ENCODE data around the gene MMP1. TPM values are rescaled to one million over a fixed set of nuclear protein-coding genes. Genes with fewer than 3 reads are reported as not detected.

MMP1 gene
- total RNA-seq, 1 experiment from 2014 or later = 0.03 TPM

- Histone ChIP-seq H3K4me3 (ENCODE audit: insufficient read depth, low read depth, low read length) (no peak overlapping the region), H3K36me3 (replicated peaks; ENCODE audit: control insufficient read depth, insufficient read depth, low read length) (no peaks in the 10 kb centered on the region), H3K27me3 (ENCODE audit: control insufficient read depth, insufficient read depth, low read length) (no peaks in the 10 kb centered on the region)
- DNase-seq = no peak
Observed at GRCh38 chr11:102791271-102792036, 6.5 kb downstream of the MMP1 start.

GRCh38 chr11:102788334-102788995, 9.5 kb downstream of the MMP1 start:
- Histone ChIP-seq H3K27me3 (ENCODE audit: control insufficient read depth, insufficient read depth, low read length) (no peaks in the 10 kb centered on the region), H3K4me3 (ENCODE audit: insufficient read depth, low read depth, low read length) (no peak overlapping the region), H3K36me3 (replicated peaks; ENCODE audit: control insufficient read depth, insufficient read depth, low read length) (no peaks in the 10 kb centered on the region)
- DNase-seq = no peak

GRCh38 chr11:102784380-102784779, 13.6 kb downstream of the MMP1 start:
- Histone ChIP-seq H3K36me3 (replicated peaks; ENCODE audit: control insufficient read depth, insufficient read depth, low read length) (no peaks in the 10 kb centered on the region), H3K4me3 (ENCODE audit: insufficient read depth, low read depth, low read length) (no peak overlapping the region), H3K27me3 (ENCODE audit: control insufficient read depth, insufficient read depth, low read length) (no peaks in the 10 kb centered on the region)
- DNase-seq = no peak

- no peak for DNase-seq
- Histone ChIP-seq H3K36me3 (replicated peaks; ENCODE audit: control insufficient read depth, insufficient read depth, low read length) (no peaks in the 10 kb centered on the region), H3K27me3 (ENCODE audit: control insufficient read depth, insufficient read depth, low read length) (no peaks in the 10 kb centered on the region), H3K4me3 (ENCODE audit: insufficient read depth, low read depth, low read length) (no peak overlapping the region)
Observed at GRCh38 chr11:102783720-102784119, 14.2 kb downstream of the MMP1 start.

- DNase-seq = no peak
- H3K27me3 ChIP-seq (ENCODE audit: control insufficient read depth, insufficient read depth, low read length) = no peaks in the 10 kb centered on the region
- no peaks in the 10 kb centered on the region for H3K36me3 ChIP-seq (replicated peaks; ENCODE audit: control insufficient read depth, insufficient read depth, low read length)
- H3K4me3 ChIP-seq (ENCODE audit: insufficient read depth, low read depth, low read length) = no peak overlapping the region
Observed at GRCh38 chr11:102783016-102783415, 14.9 kb downstream of the MMP1 start.

- Histone ChIP-seq H3K27me3 (ENCODE audit: control insufficient read depth, insufficient read depth, low read length) (no peaks in the 10 kb centered on the region), H3K36me3 (replicated peaks; ENCODE audit: control insufficient read depth, insufficient read depth, low read length) (no peaks in the 10 kb centered on the region), H3K4me3 (ENCODE audit: insufficient read depth, low read depth, low read length) (no peak overlapping the region)
- DNase-seq = no peak
Observed at GRCh38 chr11:102781676-102782075, 16.3 kb downstream of the MMP1 start.

GRCh38 chr11:102780491-102780918, 17.5 kb downstream of the MMP1 start, which contains the start of gene MMP10:
TSS of gene MMP10 (minus strand) at chr11:102780628. CDS start at chr11:102780591, 37 bp downstream.
- Histone ChIP-seq H3K4me3 (ENCODE audit: insufficient read depth, low read depth, low read length) (no peak within 1 kb of the TSS), H3K27me3 (ENCODE audit: control insufficient read depth, insufficient read depth, low read length) (no peaks in the 10 kb centered on the region), H3K36me3 (replicated peaks; ENCODE audit: control insufficient read depth, insufficient read depth, low read length) (no peaks in the 10 kb centered on the region)
- peak; percentile 61 for DNase-seq

- Histone ChIP-seq H3K4me3 (ENCODE audit: insufficient read depth, low read depth, low read length) (no peak overlapping the region), H3K36me3 (replicated peaks; ENCODE audit: control insufficient read depth, insufficient read depth, low read length) (no peaks in the 10 kb centered on the region), H3K27me3 (ENCODE audit: control insufficient read depth, insufficient read depth, low read length) (no peaks in the 10 kb centered on the region)
- DNase-seq = no peak
Observed at GRCh38 chr11:102776454-102776853, 21.5 kb downstream of the MMP1 start.

GRCh38 chr11:102773386-102773785, 24.6 kb downstream of the MMP1 start:
- no peak overlapping the region for H3K4me3 ChIP-seq (ENCODE audit: insufficient read depth, low read depth, low read length)
- no peaks in the 10 kb centered on the region for H3K36me3 ChIP-seq (replicated peaks; ENCODE audit: control insufficient read depth, insufficient read depth, low read length)
- DNase-seq = no peak
- no peaks in the 10 kb centered on the region for H3K27me3 ChIP-seq (ENCODE audit: control insufficient read depth, insufficient read depth, low read length)

- no peaks in the 10 kb centered on the region for H3K36me3 ChIP-seq (replicated peaks; ENCODE audit: control insufficient read depth, insufficient read depth, low read length)
- no peak overlapping the region for H3K4me3 ChIP-seq (ENCODE audit: insufficient read depth, low read depth, low read length)
- DNase-seq = peak; percentile 13
- H3K27me3 ChIP-seq (ENCODE audit: control insufficient read depth, insufficient read depth, low read length) = no peaks in the 10 kb centered on the region
Observed at GRCh38 chr11:102771351-102771750, 26.6 kb downstream of the MMP1 start.

GRCh38 chr11:102770191-102770590, 27.8 kb downstream of the MMP1 start:
- Histone ChIP-seq H3K36me3 (replicated peaks; ENCODE audit: control insufficient read depth, insufficient read depth, low read length) (no peaks in the 10 kb centered on the region), H3K4me3 (ENCODE audit: insufficient read depth, low read depth, low read length) (no peak overlapping the region), H3K27me3 (ENCODE audit: control insufficient read depth, insufficient read depth, low read length) (no peaks in the 10 kb centered on the region)
- DNase-seq = no peak

- Histone ChIP-seq H3K4me3 (ENCODE audit: insufficient read depth, low read depth, low read length) (no peak overlapping the region), H3K36me3 (replicated peaks; ENCODE audit: control insufficient read depth, insufficient read depth, low read length) (no peaks in the 10 kb centered on the region), H3K27me3 (ENCODE audit: control insufficient read depth, insufficient read depth, low read length) (no peaks in the 10 kb centered on the region)
- DNase-seq = no peak
Observed at GRCh38 chr11:102767800-102768199, 30.2 kb downstream of the MMP1 start.

- Histone ChIP-seq H3K4me3 (ENCODE audit: insufficient read depth, low read depth, low read length) (no peak overlapping the region), H3K27me3 (ENCODE audit: control insufficient read depth, insufficient read depth, low read length) (no peaks in the 10 kb centered on the region), H3K36me3 (replicated peaks; ENCODE audit: control insufficient read depth, insufficient read depth, low read length) (no peaks in the 10 kb centered on the region)
- no peak for DNase-seq
Observed at GRCh38 chr11:102763440-102763839, 34.5 kb downstream of the MMP1 start.

- Histone ChIP-seq H3K36me3 (replicated peaks; ENCODE audit: control insufficient read depth, insufficient read depth, low read length) (no peaks in the 10 kb centered on the region), H3K4me3 (ENCODE audit: insufficient read depth, low read depth, low read length) (no peak overlapping the region)
- DNase-seq = no peak
Observed at GRCh38 chr11:102762361-102762767, 35.6 kb downstream of the MMP1 start.

GRCh38 chr11:102761646-102762238, 36.2 kb downstream of the MMP1 start:
- DNase-seq = no peak
- Histone ChIP-seq H3K4me3 (ENCODE audit: insufficient read depth, low read depth, low read length) (no peak overlapping the region), H3K36me3 (replicated peaks; ENCODE audit: control insufficient read depth, insufficient read depth, low read length) (no peaks in the 10 kb centered on the region), H3K27me3 (ENCODE audit: control insufficient read depth, insufficient read depth, low read length) (no peaks in the 10 kb centered on the region)

More at GRCh38 chr11:102762361-102762767, 35.6 kb downstream of the MMP1 start:
- H3K27me3 ChIP-seq (ENCODE audit: control insufficient read depth, insufficient read depth, low read length) = no peaks in the 10 kb centered on the region

Measured in H7 (cell line).